GM12878 (cell line): ENCODE results near the gene PPAN. TPM values are rescaled to one million over a fixed set of nuclear protein-coding genes. Genes with fewer than 3 reads are reported as not detected.

ENCODE experiments used
- BCL11A ChIP-seq: IDR thresholded peaks from 2 replicates; pipeline ENCODE4 v1.6.1; 2011; ENCODE audit warnings: low read depth, low read length
- BMI1 ChIP-seq: fragments of 450-650 bp; IDR thresholded peaks from 2 replicates; pipeline ENCODE4 v1.6.1; 2016; ENCODE audit warnings: mild to moderate bottlenecking, moderate library complexity, borderline replicate concordance
- CEBPB ChIP-seq, 2 experiments: fragments of 150-350 bp in 1 of 2; IDR thresholded peaks; 2 replicates each; pipeline ENCODE4 v1.6.1; 2012 to 2014; ENCODE audit warnings: low read depth in 2 of 2, low read length in 2 of 2, borderline replicate concordance in 1 of 2, inconsistent platforms in 1 of 2
- CHD4 ChIP-seq: fragments of 200-600 bp; sonication (generic); IDR thresholded peaks from 2 replicates; pipeline ENCODE4 v1.6.1; 2016; ENCODE audit warnings: mild to moderate bottlenecking
- CREB1 ChIP-seq: IDR thresholded peaks from 2 replicates; pipeline ENCODE4 v1.6.1; 2012; ENCODE audit warnings: low read depth, mild to moderate bottlenecking, inconsistent platforms
- FOS ChIP-seq: IDR thresholded peaks from 3 replicates; pipeline ENCODE4 v1.6.1; 2011; ENCODE audit warnings: borderline replicate concordance; ENCODE audit not compliant: insufficient read length; ENCODE audit errors: extremely low read depth
- HDAC2 ChIP-seq: fragments of 200-600 bp; sonication (generic); IDR thresholded peaks from 2 replicates; pipeline ENCODE4 v1.6.1; 2017
- IRF5 ChIP-seq: fragments of 450-650 bp; IDR thresholded peaks from 2 replicates; pipeline ENCODE4 v1.6.1; 2017; ENCODE audit warnings: borderline replicate concordance
- MXI1 ChIP-seq: fragments of 150-350 bp; IDR thresholded peaks from 2 replicates; pipeline ENCODE4 v1.6.1; 2011; ENCODE audit warnings: low read depth, mild to moderate bottlenecking, inconsistent platforms, low read length, improper control_type of control experiment
- NR2C1 ChIP-seq: fragments of 450-650 bp; IDR thresholded peaks from 2 replicates; pipeline ENCODE4 v1.6.1; 2017; ENCODE audit warnings: antibody characterized with exemption, mild to moderate bottlenecking, moderate library complexity
- NR2F1 ChIP-seq: fragments of 450-650 bp; conservative IDR thresholded peaks from 2 replicates; pipeline ENCODE4 v1.6.1; 2017; ENCODE audit warnings: mild to moderate bottlenecking
- PBX3 ChIP-seq: IDR thresholded peaks from 2 replicates; pipeline ENCODE4 v1.6.1; 2011; ENCODE audit warnings: mild to moderate bottlenecking, low read depth, low read length, moderate library complexity; ENCODE audit not compliant: insufficient replicate concordance
- PML ChIP-seq: IDR thresholded peaks from 2 replicates; pipeline ENCODE4 v1.6.1; 2012; ENCODE audit warnings: low read length, inconsistent platforms
- POLR2AphosphoS5 ChIP-seq: IDR thresholded peaks from 2 replicates; pipeline ENCODE4 v1.6.1; 2011; ENCODE audit warnings: mild to moderate bottlenecking, low read length, inconsistent platforms
- RBBP5 ChIP-seq: fragments of 200-600 bp; sonication (generic); conservative IDR thresholded peaks from 2 replicates; pipeline ENCODE4 v1.6.1; 2016
- REST ChIP-seq: IDR thresholded peaks from 2 replicates; pipeline ENCODE4 v1.6.1; 2012; ENCODE audit warnings: mild to moderate bottlenecking, low read depth, low read length
- polyA plus RNA-seq, 11 experiments: library from polyadenylated mRNA; depleted of rRNA in 4 of 11; unstranded in 6 of 11; stranded (reverse) in 5 of 11; fragments of >200 nt; fragmentation: Nextera tagmentation in 4 of 11; fragmentation: Illumina TruSeq in 1 of 11; extraction: Ambion mirVana in 4 of 11; extraction: Trizol in 1 of 11; gene quantifications; 1 replicate in 1 of 11; 2 replicates in 10 of 11; pipeline versions ENCODE4 v1.2.1 to v1.2.3, GENCODE V29; 2011 to 2016; ENCODE audit warnings: inconsistent platforms in 2 of 11, missing spikeins in 2 of 11, low read depth in 1 of 11
- total RNA-seq, 4 experiments: library from RNA; depleted of rRNA in 3 of 4; stranded (reverse); fragments of >200 nt in 3 of 4; fragmentation: Illumina TruSeq in 1 of 4; extraction: Trizol in 1 of 4; gene quantifications; 2 replicates each; pipeline versions ENCODE4 v1.2.1 to v1.2.3, GENCODE V29; 2013 to 2021
- TF ChIP-seq, protein P1 (sequence below): IDR thresholded peaks from 2 replicates; pipeline ENCODE4 v1.6.1; 2011; ENCODE audit warnings: low read depth, low read length, improper control_type of control experiment, borderline replicate concordance
- TF ChIP-seq, protein P2 (sequence below): IDR thresholded peaks from 2 replicates; pipeline ENCODE4 v1.6.1; 2012; ENCODE audit warnings: low read depth, low read length, improper control_type of control experiment
- TF ChIP-seq, protein P3 (sequence below): fragments of 150-350 bp; IDR thresholded peaks from 2 replicates; pipeline ENCODE4 v1.6.1; 2016; ENCODE audit warnings: low read depth, low read length

PPAN gene
- total and polyA plus RNA-seq, 10 of the 15 experiments (the other 5 are each of a cell fraction or from before 2014, with no cell fraction given): 2.1 to 171 (median 108) TPM

GRCh38 chr19:10104665-10105508, 1.3 kb upstream of the PPAN start (continued):
- TF ChIP-seq, protein P1, sequence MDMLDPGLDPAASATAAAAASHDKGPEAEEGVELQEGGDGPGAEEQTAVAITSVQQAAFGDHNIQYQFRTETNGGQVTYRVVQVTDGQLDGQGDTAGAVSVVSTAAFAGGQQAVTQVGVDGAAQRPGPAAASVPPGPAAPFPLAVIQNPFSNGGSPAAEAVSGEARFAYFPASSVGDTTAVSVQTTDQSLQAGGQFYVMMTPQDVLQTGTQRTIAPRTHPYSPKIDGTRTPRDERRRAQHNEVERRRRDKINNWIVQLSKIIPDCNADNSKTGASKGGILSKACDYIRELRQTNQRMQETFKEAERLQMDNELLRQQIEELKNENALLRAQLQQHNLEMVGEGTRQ: no peak; the same call in 1 of the 2 replicates
- TF ChIP-seq, protein P2, sequence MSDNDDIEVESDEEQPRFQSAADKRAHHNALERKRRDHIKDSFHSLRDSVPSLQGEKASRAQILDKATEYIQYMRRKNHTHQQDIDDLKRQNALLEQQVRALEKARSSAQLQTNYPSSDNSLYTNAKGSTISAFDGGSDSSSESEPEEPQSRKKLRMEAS: peak; percentile 45; the same call in 1 of the 2 replicates
- TF ChIP-seq MXI1 (peak; percentile 63), IRF5 (no peak), NR2F1 (peak; percentile 99), BCL11A (peak; percentile 68), CREB1 (peak; percentile 68), CHD4 (no peak), HDAC2 (no peak), POLR2AphosphoS5 (peak; percentile 80), NR2C1 (peak; percentile 49; the same call in 1 of the 2 replicates), REST (0 out of 2 replicates have a peak, but pooled peaks have one; percentile 35), PML (peak; percentile 81; the same call in 1 of the 2 replicates), CEBPB (IDR thresholded peaks at IDR 0.05; ENCODE audit: borderline replicate concordance in 1 of 2, low read depth in 2 of 2, low read length in 2 of 2) (no peak), RBBP5 (no peak), BMI1 (no peak; the same call in 1 of the 2 replicates), PBX3 (no peak), FOS (no peak)
- TF ChIP-seq, protein P3, sequence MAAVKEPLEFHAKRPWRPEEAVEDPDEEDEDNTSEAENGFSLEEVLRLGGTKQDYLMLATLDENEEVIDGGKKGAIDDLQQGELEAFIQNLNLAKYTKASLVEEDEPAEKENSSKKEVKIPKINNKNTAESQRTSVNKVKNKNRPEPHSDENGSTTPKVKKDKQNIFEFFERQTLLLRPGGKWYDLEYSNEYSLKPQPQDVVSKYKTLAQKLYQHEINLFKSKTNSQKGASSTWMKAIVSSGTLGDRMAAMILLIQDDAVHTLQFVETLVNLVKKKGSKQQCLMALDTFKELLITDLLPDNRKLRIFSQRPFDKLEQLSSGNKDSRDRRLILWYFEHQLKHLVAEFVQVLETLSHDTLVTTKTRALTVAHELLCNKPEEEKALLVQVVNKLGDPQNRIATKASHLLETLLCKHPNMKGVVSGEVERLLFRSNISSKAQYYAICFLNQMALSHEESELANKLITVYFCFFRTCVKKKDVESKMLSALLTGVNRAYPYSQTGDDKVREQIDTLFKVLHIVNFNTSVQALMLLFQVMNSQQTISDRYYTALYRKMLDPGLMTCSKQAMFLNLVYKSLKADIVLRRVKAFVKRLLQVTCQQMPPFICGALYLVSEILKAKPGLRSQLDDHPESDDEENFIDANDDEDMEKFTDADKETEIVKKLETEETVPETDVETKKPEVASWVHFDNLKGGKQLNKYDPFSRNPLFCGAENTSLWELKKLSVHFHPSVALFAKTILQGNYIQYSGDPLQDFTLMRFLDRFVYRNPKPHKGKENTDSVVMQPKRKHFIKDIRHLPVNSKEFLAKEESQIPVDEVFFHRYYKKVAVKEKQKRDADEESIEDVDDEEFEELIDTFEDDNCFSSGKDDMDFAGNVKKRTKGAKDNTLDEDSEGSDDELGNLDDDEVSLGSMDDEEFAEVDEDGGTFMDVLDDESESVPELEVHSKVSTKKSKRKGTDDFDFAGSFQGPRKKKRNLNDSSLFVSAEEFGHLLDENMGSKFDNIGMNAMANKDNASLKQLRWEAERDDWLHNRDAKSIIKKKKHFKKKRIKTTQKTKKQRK: no peak
